ENCODE data around the gene MED12L.

DNA sequence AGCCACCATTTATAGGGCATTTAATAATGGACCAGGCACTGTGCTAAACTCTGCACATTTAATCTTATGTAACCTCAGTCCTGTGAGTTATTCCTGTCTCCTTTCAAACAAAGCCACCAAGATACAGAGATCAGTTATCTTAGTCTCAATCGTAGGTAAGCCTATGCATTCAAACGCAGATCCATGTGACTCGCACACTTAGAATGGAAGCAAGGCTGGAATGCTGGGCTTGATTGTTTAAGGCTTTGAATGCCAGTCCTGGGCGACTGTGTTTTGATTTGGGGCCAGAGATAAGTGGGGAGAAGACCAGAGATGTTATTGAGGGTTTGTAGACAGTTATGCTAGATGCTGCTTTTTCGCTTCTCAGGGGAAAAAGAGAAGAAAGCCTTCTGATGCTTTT, 22.2 kb downstream of the MED12L start:
- TF ChIP-seq FOXM1 (IDR thresholded peaks at IDR 0.05; ENCODE audit: low read depth, low read length) (no peak), RFX5 (IDR thresholded peaks at IDR 0.05; ENCODE audit: low read depth, low read length) (no peak), CTCF (IDR thresholded peaks at IDR 0.05 in 2 of 3, conservative IDR thresholded peaks at IDR 0.05 in 1 of 3; ENCODE audit: control insufficient read depth in 2 of 3, extremely low read depth in 1 of 3, insufficient read depth in 1 of 3, low read depth in 3 of 3, low read length in 3 of 3) (no peak), TCF12 (IDR thresholded peaks at IDR 0.05; ENCODE audit: low read depth, low read length) (no peak)
- TF ChIP-seq, protein P1, sequence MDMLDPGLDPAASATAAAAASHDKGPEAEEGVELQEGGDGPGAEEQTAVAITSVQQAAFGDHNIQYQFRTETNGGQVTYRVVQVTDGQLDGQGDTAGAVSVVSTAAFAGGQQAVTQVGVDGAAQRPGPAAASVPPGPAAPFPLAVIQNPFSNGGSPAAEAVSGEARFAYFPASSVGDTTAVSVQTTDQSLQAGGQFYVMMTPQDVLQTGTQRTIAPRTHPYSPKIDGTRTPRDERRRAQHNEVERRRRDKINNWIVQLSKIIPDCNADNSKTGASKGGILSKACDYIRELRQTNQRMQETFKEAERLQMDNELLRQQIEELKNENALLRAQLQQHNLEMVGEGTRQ (IDR thresholded peaks at IDR 0.05; ENCODE audit: borderline replicate concordance, low read depth, low read length), result no peak

Data from GM12878 (cell line).